ENCODE results near the gene FRY.

The FRY gene

DNA sequence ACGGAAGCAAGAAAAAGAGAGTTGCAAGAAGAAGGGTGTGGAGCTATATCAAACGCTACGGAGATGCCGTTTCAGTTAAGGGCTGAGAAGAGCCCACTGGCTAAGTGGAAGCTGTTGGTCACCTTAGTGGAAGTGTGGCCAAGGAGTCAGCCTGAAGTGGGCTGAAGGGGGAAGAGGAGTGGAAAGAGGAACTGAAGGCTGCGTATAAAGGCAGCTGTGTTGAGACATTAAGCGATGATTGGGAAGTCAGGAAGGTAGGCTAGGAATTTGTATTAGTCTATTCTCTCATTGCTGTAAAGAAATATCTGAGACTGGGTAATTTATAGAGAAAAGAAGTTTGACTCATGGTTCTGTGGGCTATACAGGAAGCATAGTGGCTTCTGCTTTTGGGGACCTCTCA lies 14.1 kb upstream of the FRY start:
- TF ChIP-seq, protein P1, sequence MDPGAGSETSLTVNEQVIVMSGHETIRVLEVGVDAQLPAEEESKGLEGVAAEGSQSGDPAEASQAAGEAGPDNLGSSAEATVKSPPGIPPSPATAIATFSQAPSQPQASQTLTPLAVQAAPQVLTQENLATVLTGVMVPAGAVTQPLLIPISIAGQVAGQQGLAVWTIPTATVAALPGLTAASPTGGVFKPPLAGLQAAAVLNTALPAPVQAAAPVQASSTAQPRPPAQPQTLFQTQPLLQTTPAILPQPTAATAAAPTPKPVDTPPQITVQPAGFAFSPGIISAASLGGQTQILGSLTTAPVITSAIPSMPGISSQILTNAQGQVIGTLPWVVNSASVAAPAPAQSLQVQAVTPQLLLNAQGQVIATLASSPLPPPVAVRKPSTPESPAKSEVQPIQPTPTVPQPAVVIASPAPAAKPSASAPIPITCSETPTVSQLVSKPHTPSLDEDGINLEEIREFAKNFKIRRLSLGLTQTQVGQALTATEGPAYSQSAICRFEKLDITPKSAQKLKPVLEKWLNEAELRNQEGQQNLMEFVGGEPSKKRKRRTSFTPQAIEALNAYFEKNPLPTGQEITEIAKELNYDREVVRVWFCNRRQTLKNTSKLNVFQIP (CRISPR knock-in tag; IDR thresholded peaks at IDR 0.05; ENCODE audit: borderline replicate concordance, low read depth): no peak
- TF ChIP-seq RARB (CRISPR knock-in tag; IDR thresholded peaks at IDR 0.05) (no peak), ESRRG (CRISPR knock-in tag; IDR thresholded peaks at IDR 0.05) (no peak), BACH2 (CRISPR knock-in tag; IDR thresholded peaks at IDR 0.05; ENCODE audit: borderline replicate concordance) (no peak), ZNF8 (CRISPR knock-in tag; IDR thresholded peaks at IDR 0.05) (no peak)
- no peak for ATAC-seq

DNA sequence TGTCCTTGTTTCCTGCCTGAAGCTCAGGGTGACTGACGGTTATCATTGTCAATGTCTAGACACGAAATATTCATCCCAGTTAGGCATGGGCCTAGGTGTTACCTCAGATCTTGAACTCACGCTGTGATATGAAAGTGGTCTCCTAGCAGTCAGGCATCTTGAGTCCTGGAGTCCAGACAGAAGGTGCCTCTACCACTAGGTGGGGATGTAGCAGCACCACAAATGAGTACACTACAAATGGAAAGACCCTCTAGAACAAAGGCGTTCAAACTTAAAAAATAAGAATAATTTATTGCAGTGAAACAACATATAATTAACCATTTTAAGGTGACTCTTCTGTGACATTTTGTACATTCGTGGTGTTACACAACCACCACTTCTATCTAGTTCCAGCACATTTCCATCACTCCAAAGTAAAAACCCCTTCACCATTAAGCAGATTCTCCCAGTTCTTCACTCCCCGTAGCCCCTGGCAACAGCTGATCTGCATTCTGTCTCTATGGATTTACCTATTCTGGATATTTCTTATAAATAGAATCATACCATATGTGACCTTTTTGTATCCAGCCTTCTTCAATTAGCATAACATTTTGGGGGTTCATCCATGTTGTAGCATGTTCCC lies 11.9 kb upstream of the FRY start:
- TF ChIP-seq ARNTL (CRISPR knock-in tag; IDR thresholded peaks at IDR 0.05; ENCODE audit: borderline replicate concordance, low read depth): no peak
- TF ChIP-seq SNAI2 (CRISPR knock-in tag; IDR thresholded peaks at IDR 0.05): no peak
- TF ChIP-seq ISL1 (CRISPR knock-in tag; IDR thresholded peaks at IDR 0.05): no peak
- TF ChIP-seq TOX (CRISPR knock-in tag; IDR thresholded peaks at IDR 0.05; ENCODE audit: borderline replicate concordance): no peak
- TF ChIP-seq RARB (CRISPR knock-in tag; IDR thresholded peaks at IDR 0.05): no peak
- no peak for TF ChIP-seq PPARA (CRISPR knock-in tag; IDR thresholded peaks at IDR 0.05; ENCODE audit: borderline replicate concordance)
- TF ChIP-seq, protein P1 (CRISPR knock-in tag; IDR thresholded peaks at IDR 0.05; ENCODE audit: borderline replicate concordance, low read depth): no peak
- no peak for TF ChIP-seq ZC3H10 (CRISPR knock-in tag; IDR thresholded peaks at IDR 0.05)
- no peak for TF ChIP-seq ZNF70 (CRISPR knock-in tag; IDR thresholded peaks at IDR 0.05)
- TF ChIP-seq, protein P2, sequence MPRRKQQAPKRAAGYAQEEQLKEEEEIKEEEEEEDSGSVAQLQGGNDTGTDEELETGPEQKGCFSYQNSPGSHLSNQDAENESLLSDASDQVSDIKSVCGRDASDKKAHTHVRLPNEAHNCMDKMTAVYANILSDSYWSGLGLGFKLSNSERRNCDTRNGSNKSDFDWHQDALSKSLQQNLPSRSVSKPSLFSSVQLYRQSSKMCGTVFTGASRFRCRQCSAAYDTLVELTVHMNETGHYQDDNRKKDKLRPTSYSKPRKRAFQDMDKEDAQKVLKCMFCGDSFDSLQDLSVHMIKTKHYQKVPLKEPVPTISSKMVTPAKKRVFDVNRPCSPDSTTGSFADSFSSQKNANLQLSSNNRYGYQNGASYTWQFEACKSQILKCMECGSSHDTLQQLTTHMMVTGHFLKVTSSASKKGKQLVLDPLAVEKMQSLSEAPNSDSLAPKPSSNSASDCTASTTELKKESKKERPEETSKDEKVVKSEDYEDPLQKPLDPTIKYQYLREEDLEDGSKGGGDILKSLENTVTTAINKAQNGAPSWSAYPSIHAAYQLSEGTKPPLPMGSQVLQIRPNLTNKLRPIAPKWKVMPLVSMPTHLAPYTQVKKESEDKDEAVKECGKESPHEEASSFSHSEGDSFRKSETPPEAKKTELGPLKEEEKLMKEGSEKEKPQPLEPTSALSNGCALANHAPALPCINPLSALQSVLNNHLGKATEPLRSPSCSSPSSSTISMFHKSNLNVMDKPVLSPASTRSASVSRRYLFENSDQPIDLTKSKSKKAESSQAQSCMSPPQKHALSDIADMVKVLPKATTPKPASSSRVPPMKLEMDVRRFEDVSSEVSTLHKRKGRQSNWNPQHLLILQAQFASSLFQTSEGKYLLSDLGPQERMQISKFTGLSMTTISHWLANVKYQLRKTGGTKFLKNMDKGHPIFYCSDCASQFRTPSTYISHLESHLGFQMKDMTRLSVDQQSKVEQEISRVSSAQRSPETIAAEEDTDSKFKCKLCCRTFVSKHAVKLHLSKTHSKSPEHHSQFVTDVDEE (CRISPR knock-in tag; IDR thresholded peaks at IDR 0.05): no peak
- no peak for TF ChIP-seq OSR1 (CRISPR knock-in tag; IDR thresholded peaks at IDR 0.05)
- TF ChIP-seq ZNF8 (CRISPR knock-in tag; IDR thresholded peaks at IDR 0.05): no peak
- TF ChIP-seq ESRRG (CRISPR knock-in tag; IDR thresholded peaks at IDR 0.05): no peak
- TF ChIP-seq GLIS3 (CRISPR knock-in tag; IDR thresholded peaks at IDR 0.05): no peak
- no peak for TF ChIP-seq BACH2 (CRISPR knock-in tag; IDR thresholded peaks at IDR 0.05; ENCODE audit: borderline replicate concordance)
- no peak for TF ChIP-seq CSDC2 (CRISPR knock-in tag; IDR thresholded peaks at IDR 0.05)
- TF ChIP-seq TCF4 (CRISPR knock-in tag; IDR thresholded peaks at IDR 0.05; ENCODE audit: borderline replicate concordance): no peak
- ATAC-seq: peak; percentile 90

DNA sequence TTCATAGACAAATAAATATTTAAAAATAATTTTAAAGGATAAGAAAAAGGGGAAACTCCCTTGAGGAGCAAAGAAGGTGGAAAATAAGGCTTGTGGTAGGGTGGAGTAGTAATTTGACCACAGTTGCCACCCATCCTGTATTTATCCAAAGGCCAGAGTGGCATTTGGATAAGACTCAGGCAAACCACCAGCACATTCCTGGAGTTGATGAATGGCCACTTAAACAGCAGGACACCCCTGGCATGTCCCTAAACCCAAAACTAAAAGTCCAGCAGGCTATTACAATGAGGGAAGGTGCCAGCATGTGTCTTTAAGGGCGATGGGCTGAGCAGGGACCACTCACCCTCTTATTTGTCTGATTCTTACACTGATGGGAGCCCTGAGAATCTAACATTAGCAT lies 9.8 kb upstream of the FRY start:
- TF ChIP-seq, protein P3, sequence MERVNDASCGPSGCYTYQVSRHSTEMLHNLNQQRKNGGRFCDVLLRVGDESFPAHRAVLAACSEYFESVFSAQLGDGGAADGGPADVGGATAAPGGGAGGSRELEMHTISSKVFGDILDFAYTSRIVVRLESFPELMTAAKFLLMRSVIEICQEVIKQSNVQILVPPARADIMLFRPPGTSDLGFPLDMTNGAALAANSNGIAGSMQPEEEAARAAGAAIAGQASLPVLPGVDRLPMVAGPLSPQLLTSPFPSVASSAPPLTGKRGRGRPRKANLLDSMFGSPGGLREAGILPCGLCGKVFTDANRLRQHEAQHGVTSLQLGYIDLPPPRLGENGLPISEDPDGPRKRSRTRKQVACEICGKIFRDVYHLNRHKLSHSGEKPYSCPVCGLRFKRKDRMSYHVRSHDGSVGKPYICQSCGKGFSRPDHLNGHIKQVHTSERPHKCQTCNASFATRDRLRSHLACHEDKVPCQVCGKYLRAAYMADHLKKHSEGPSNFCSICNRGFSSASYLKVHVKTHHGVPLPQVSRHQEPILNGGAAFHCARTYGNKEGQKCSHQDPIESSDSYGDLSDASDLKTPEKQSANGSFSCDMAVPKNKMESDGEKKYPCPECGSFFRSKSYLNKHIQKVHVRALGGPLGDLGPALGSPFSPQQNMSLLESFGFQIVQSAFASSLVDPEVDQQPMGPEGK (CRISPR knock-in tag; IDR thresholded peaks at IDR 0.05; ENCODE audit: borderline replicate concordance): no peak
- TF ChIP-seq TCF4 (CRISPR knock-in tag; IDR thresholded peaks at IDR 0.05; ENCODE audit: borderline replicate concordance) (no peak), ZNF565 (CRISPR knock-in tag; conservative IDR thresholded peaks at IDR 0.05; ENCODE audit: low read depth) (no peak), OSR1 (CRISPR knock-in tag; IDR thresholded peaks at IDR 0.05) (no peak), ARNTL (CRISPR knock-in tag; IDR thresholded peaks at IDR 0.05; ENCODE audit: borderline replicate concordance, low read depth) (no peak), ESRRG (CRISPR knock-in tag; IDR thresholded peaks at IDR 0.05) (no peak)
- TF ChIP-seq, protein P4, sequence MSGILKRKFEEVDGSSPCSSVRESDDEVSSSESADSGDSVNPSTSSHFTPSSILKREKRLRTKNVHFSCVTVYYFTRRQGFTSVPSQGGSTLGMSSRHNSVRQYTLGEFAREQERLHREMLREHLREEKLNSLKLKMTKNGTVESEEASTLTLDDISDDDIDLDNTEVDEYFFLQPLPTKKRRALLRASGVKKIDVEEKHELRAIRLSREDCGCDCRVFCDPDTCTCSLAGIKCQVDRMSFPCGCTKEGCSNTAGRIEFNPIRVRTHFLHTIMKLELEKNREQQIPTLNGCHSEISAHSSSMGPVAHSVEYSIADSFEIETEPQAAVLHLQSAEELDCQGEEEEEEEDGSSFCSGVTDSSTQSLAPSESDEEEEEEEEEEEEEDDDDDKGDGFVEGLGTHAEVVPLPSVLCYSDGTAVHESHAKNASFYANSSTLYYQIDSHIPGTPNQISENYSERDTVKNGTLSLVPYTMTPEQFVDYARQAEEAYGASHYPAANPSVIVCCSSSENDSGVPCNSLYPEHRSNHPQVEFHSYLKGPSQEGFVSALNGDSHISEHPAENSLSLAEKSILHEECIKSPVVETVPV (CRISPR knock-in tag; IDR thresholded peaks at IDR 0.05): no peak
- TF ChIP-seq, protein P1 (CRISPR knock-in tag; IDR thresholded peaks at IDR 0.05; ENCODE audit: borderline replicate concordance, low read depth): no peak
- ATAC-seq: no peak

All from SK-N-SH treated with all-trans-retinoic acid at 6 μM for 48 hours (cell line).